B cell (primary cell): ENCODE results near the gene CFAP20DC. TPM values are rescaled to one million over a fixed set of nuclear protein-coding genes. Genes with fewer than 3 reads are reported as not detected.

ENCODE experiments used
- ATAC-seq: fragments of 200-7000 bp; cut with Tn5 transposase; one replicate; pipeline ENCODE4 v1.10.0; 2021; ENCODE audit warnings: low read depth, mild to moderate bottlenecking, moderate number of reproducible peaks, moderate library complexity
- CTCF ChIA-PET: fragments of 350-600 bp; sonication (Branson Sonifier 250); formaldehyde crosslinking; loops from one replicate; lab custom pipeline; 2021; ENCODE audit warnings: antibody characterized with exemption, inconsistent platforms; lab: Charles Lee
- POLR2A ChIA-PET: fragments of 350-600 bp; sonication (Branson Sonifier 250); formaldehyde crosslinking; loops from one replicate; lab custom pipeline; 2021; ENCODE audit warnings: antibody characterized with exemption; lab: Charles Lee
- DNase-seq: peaks from one replicate; pipeline ENCODE4 v3.0.0; 2013
- H2AFZ ChIP-seq: 2 replicates; pipeline ENCODE4 v1.6.1; 2012; ENCODE audit warnings: mild to moderate bottlenecking, low read depth, low read length; ENCODE audit not compliant: insufficient read depth, poor library complexity, severe bottlenecking
- H3K27ac ChIP-seq, 2 donors: 1 replicate in 1 of 2; 2 replicates in 1 of 2; pipeline ENCODE4 v1.5.1; 2012 to 2013; ENCODE audit warnings: low read length in 2 of 2, mild to moderate bottlenecking in 2 of 2, moderate library complexity in 1 of 2
- H3K27me3 ChIP-seq, 4 experiments: fragments of 200-600 bp in 1 of 4; sonication (generic) in 1 of 4; replicated peaks in 1 of 4; 1 replicate in 2 of 4; 2 replicates in 2 of 4; pipeline versions ENCODE4 v1.6.1 to v1.7.0; 2013 to 2016; ENCODE audit warnings: low read length in 3 of 4, mild to moderate bottlenecking in 2 of 4, mixed read lengths in 1 of 4, moderate library complexity in 1 of 4; ENCODE audit not compliant: insufficient read depth in 4 of 4, control insufficient read depth in 3 of 4; ENCODE audit errors: control extremely low read depth in 1 of 4
- H3K36me3 ChIP-seq, 2 experiments: replicated peaks in 1 of 2; 1 replicate in 1 of 2; 2 replicates in 1 of 2; pipeline versions ENCODE4 v1.6.1 to v1.7.1; 2013; ENCODE audit warnings: low read length in 1 of 2; ENCODE audit not compliant: insufficient read depth in 2 of 2, control insufficient read depth in 1 of 2; ENCODE audit errors: control extremely low read depth in 1 of 2, extremely low read depth in 1 of 2
- H3K4me1 ChIP-seq, 2 donors: fragments of 200-600 bp in 1 of 2; sonication (generic) in 1 of 2; 1 replicate in 1 of 2; 2 replicates in 1 of 2; pipeline versions ENCODE4 v1.5.1 to v1.6.1; 2013 to 2017; ENCODE audit warnings: low read length in 2 of 2; ENCODE audit not compliant: control insufficient read depth in 2 of 2, insufficient read depth in 2 of 2
- H3K4me2 ChIP-seq: replicated peaks from 2 replicates; pipeline ENCODE3; 2012; ENCODE audit warnings: mild to moderate bottlenecking, low read depth, low read length; ENCODE audit not compliant: poor library complexity, severe bottlenecking
- H3K4me3 ChIP-seq, 5 experiments: fragments of 200-600 bp in 1 of 5; sonication (generic) in 1 of 5; 1 replicate in 3 of 5; 2 replicates in 2 of 5; pipeline versions ENCODE4 v1.5.1 to v1.7.0; 2011 to 2016; ENCODE audit warnings: low read length in 4 of 5, mild to moderate bottlenecking in 4 of 5, low read depth in 2 of 5, control low read depth in 1 of 5, moderate library complexity in 1 of 5; ENCODE audit not compliant: insufficient read depth in 1 of 5; ENCODE audit errors: control extremely low read depth in 1 of 5, extremely low read depth in 1 of 5
- H3K79me2 ChIP-seq: fragments of 200-600 bp; sonication (generic); one replicate; pipeline ENCODE4 v1.6.0; 2016; ENCODE audit warnings: low read length; ENCODE audit not compliant: control insufficient read depth, insufficient read depth
- H3K9ac ChIP-seq: fragments of 200-600 bp; sonication (generic); 2 replicates; pipeline ENCODE4 v1.6.1; 2017; ENCODE audit warnings: mild to moderate bottlenecking, low read length, moderate library complexity
- H3K9me3 ChIP-seq, 3 donors: one replicate each; pipeline versions ENCODE4 v1.6.1 to v1.7.1; 2013; ENCODE audit warnings: low read length in 2 of 3; ENCODE audit not compliant: control insufficient read depth in 2 of 3, insufficient read depth in 1 of 3; ENCODE audit errors: control extremely low read depth in 1 of 3
- H4K20me1 ChIP-seq: 2 replicates; pipeline ENCODE4 v1.6.0; 2012; ENCODE audit warnings: mild to moderate bottlenecking, low read length; ENCODE audit not compliant: insufficient read depth, control insufficient read depth, poor library complexity, severe bottlenecking
- H3K27ac Mint-ChIP-seq: one replicate; pipeline ENCODE4 v1.8.0; 2021; ENCODE audit warnings: mixed read lengths
- H3K27me3 Mint-ChIP-seq: one replicate; pipeline ENCODE4 v1.8.0; 2021; ENCODE audit warnings: mixed read lengths
- H3K4me1 Mint-ChIP-seq: one replicate; pipeline ENCODE4 v1.8.0; 2021; ENCODE audit warnings: mixed read lengths
- H3K4me3 Mint-ChIP-seq: one replicate; pipeline ENCODE4 v1.8.0; 2021; ENCODE audit warnings: mixed read lengths
- H3K9me3 Mint-ChIP-seq: one replicate; pipeline ENCODE4 v1.8.0; 2022; ENCODE audit warnings: mixed read lengths; ENCODE audit not compliant: insufficient read depth
- EZH2 ChIP-seq: IDR thresholded peaks from 2 replicates; pipeline ENCODE4 v1.6.1; 2012; ENCODE audit warnings: borderline replicate concordance, low read depth, mild to moderate bottlenecking, moderate library complexity, low read length; ENCODE audit not compliant: insufficient read depth, poor library complexity, severe bottlenecking
- WGBS: methylation state at CpG from one replicate; pipeline ENCODE4 v1.1.5; 2013; ENCODE audit warnings: missing lambda C conversion rate; ENCODE audit not compliant: insufficient coverage; 5-methylcytosine and 5-hydroxymethylcytosine counted together
- intact Hi-C: fragments of 100-400 bp; cut with micrococcal nuclease; formaldehyde crosslinking; loops from one replicate; pipeline ENCODE4 v1.10.0; 2022
- polyA plus RNA-seq: library from polyadenylated mRNA; depleted of rRNA; stranded (reverse); fragments of >200 nt; gene quantifications from 2 replicates; pipeline ENCODE4 v1.2.3, GENCODE V29; 2012
- total RNA-seq, 2 donors: library from RNA; stranded (reverse); fragments of 120-200 nt in 1 of 2; gene quantifications; 1 replicate in 1 of 2; 2 replicates in 1 of 2; pipeline versions ENCODE4 v1.2.3 to v1.2.4, GENCODE V29; 2013 to 2022
- TF ChIP-seq, protein P1 (sequence below): fragments of 200-600 bp; IDR thresholded peaks from one replicate; pipeline ENCODE4 v1.8.0; 2022; ENCODE audit warnings: antibody characterized with exemption, mild to moderate bottlenecking

The CFAP20DC gene
- total and polyA plus RNA-seq, 2 donors (not counting 1 experiment from before 2014, with no cell fraction given) = 0.27 to 1.2 TPM

DNA sequence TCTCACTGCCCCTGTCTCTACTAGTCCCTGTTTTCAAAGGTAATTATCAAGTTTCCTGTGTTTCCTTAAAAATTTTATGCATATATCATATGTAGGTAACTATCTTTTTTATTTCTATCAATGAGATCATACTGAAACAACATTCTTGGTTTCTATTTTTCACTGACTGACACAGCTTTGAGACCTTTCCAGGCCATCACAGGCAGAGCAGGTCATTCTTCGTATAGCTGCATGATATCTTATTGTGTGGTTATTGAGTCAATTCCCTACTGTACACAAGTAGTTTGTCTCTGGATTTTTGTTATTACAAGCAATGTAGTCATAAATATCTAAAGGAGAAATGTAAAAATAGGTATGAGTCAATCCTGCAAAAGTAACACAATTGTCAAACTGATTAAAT lies 169.6 kb downstream of the CFAP20DC start:
- Histone ChIP-seq H3K27ac (no peak overlapping the region), H3K4me2 (no peak overlapping the region), H3K9ac (no peak overlapping the region), H2AFZ (no peak overlapping the region), H3K36me3 (no peaks in the 10 kb centered on the region), H4K20me1 (no peaks in the 10 kb centered on the region), H3K9me3 (no peaks in the 10 kb centered on the region), H3K79me2 (no peaks in the 10 kb centered on the region), H3K4me3 (no peak overlapping the region), H3K4me1 (no peaks in the 10 kb centered on the region), H3K27me3 (no peaks in the 10 kb centered on the region)
- H3K27ac Mint-ChIP-seq = no peak overlapping the region
- ChIA-PET POLR2A (no interaction called here), CTCF (no interaction called here)
- H3K4me3 Mint-ChIP-seq = no peak overlapping the region
- H3K27me3 Mint-ChIP-seq = no peaks in the 10 kb centered on the region
- WGBS = no CpG with 5 or more reads among the region's 1 CpG
- TF ChIP-seq, protein P1, sequence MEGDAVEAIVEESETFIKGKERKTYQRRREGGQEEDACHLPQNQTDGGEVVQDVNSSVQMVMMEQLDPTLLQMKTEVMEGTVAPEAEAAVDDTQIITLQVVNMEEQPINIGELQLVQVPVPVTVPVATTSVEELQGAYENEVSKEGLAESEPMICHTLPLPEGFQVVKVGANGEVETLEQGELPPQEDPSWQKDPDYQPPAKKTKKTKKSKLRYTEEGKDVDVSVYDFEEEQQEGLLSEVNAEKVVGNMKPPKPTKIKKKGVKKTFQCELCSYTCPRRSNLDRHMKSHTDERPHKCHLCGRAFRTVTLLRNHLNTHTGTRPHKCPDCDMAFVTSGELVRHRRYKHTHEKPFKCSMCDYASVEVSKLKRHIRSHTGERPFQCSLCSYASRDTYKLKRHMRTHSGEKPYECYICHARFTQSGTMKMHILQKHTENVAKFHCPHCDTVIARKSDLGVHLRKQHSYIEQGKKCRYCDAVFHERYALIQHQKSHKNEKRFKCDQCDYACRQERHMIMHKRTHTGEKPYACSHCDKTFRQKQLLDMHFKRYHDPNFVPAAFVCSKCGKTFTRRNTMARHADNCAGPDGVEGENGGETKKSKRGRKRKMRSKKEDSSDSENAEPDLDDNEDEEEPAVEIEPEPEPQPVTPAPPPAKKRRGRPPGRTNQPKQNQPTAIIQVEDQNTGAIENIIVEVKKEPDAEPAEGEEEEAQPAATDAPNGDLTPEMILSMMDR = no peak
- no peak for TF ChIP-seq EZH2
- ATAC-seq (no peak), DNase-seq (no peak)
- intact Hi-C loops = no loop called here
- H3K9me3 Mint-ChIP-seq = no peaks in the 10 kb centered on the region
- no peaks in the 10 kb centered on the region for H3K4me1 Mint-ChIP-seq

DNA sequence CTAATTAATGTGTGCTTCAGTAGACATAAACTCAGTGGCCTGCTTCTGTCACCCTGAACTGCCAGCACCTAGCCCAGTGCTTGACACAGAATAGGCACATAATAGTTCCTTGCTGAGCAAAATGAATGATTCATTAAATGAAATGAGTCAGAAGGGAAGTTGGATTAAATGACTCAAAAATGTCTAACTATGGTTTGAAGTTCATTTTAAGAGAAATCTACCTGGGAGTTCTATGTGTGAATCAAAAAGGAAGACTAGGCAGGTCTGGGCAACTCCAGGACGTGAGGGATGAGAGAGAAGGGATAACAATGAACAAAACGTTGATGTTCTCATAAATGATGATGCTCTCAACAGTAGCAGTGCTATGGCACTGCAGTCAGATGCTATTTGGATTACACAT lies 175.0 kb downstream of the CFAP20DC start:
- Histone ChIP-seq H3K79me2 (no peaks in the 10 kb centered on the region), H3K4me3 (no peak overlapping the region), H3K4me2 (no peak overlapping the region), H4K20me1 (no peaks in the 10 kb centered on the region), H3K27ac (no peak overlapping the region), H2AFZ (no peak overlapping the region), H3K27me3 (no peaks in the 10 kb centered on the region), H3K9ac (no peak overlapping the region), H3K4me1 (no peaks in the 10 kb centered on the region), H3K36me3 (no peaks in the 10 kb centered on the region), H3K9me3 (no peaks in the 10 kb centered on the region)
- DNase-seq (no peak), ATAC-seq (no peak)
- H3K4me1 Mint-ChIP-seq = no peaks in the 10 kb centered on the region
- intact Hi-C loops = no loop called here
- POLR2A ChIA-PET = no interaction called here
- H3K9me3 Mint-ChIP-seq = no peaks in the 10 kb centered on the region
- CTCF ChIA-PET = no interaction called here
- WGBS = 75% methylated on average over 2 of the region's 2 CpGs
- no peak overlapping the region for H3K4me3 Mint-ChIP-seq
- TF ChIP-seq, protein P1 = no peak
- TF ChIP-seq EZH2 = no peak
- no peak overlapping the region for H3K27ac Mint-ChIP-seq
- no peaks in the 10 kb centered on the region for H3K27me3 Mint-ChIP-seq
